Prostate gland (tissue), 2 donors: Measurements from ENCODE around the gene SLIT3.

ENCODE experiments used
- CTCF ChIP-seq, 4 experiments: fragments of 200-600 bp in 2 of 4; fragments of 450-650 bp in 2 of 4; sonication (generic) in 2 of 4; IDR thresholded peaks; 1 replicate in 3 of 4; 2 replicates in 1 of 4; pipeline ENCODE4 v1.5.1; 2016 to 2019; ENCODE audit warnings: antibody characterized with exemption in 4 of 4, mild to moderate bottlenecking in 2 of 4, moderate library complexity in 2 of 4
- POLR2AphosphoS5 ChIP-seq: sonication (generic); formaldehyde crosslinking; IDR thresholded peaks from one replicate; pipeline ENCODE4 v1.6.1; 2017; ENCODE audit warnings: antibody characterized with exemption

GRCh38 chr5:168820874-168821273, 480.1 kb downstream of the SLIT3 start:
- TF ChIP-seq CTCF (IDR thresholded peaks at IDR 0.05) (no peak), POLR2AphosphoS5 (no peak)
